SK-N-SH treated with all-trans-retinoic acid at 6 μM for 48 hours (cell line): Measurements from ENCODE around the gene PBX2.

Source experiments
- ARNTL ChIP-seq: fragments of 450-650 bp; formaldehyde crosslinking; IDR thresholded peaks from 2 replicates; pipeline ENCODE4 v1.5.0; 2020; ENCODE audit warnings: low read depth, mild to moderate bottlenecking, moderate library complexity, borderline replicate concordance
- BACH2 ChIP-seq: fragments of 250-450 bp; sonication (Bioruptor Pico); IDR thresholded peaks from 2 replicates; pipeline ENCODE4 v1.9.0; 2021; ENCODE audit warnings: mild to moderate bottlenecking, borderline replicate concordance
- OSR1 ChIP-seq: fragments of 250-450 bp; sonication (Bioruptor Pico); IDR thresholded peaks from 2 replicates; pipeline ENCODE4 v1.8.0; 2022; ENCODE audit warnings: moderate library complexity, mild to moderate bottlenecking, inconsistent platforms
- SNAI2 ChIP-seq: fragments of 250-450 bp; sonication (Bioruptor Pico); IDR thresholded peaks from 2 replicates; pipeline ENCODE4 v1.5.0; 2020; ENCODE audit warnings: mild to moderate bottlenecking, moderate library complexity
- ZFP3 ChIP-seq: fragments of 250-450 bp; sonication (Bioruptor Pico); IDR thresholded peaks from 2 replicates; pipeline ENCODE4 v1.5.0; 2020; ENCODE audit warnings: mild to moderate bottlenecking, moderate library complexity
- ZFP30 ChIP-seq: fragments of 450-650 bp; formaldehyde crosslinking; IDR thresholded peaks from 2 replicates; pipeline ENCODE4 v1.5.0; 2022; ENCODE audit warnings: mild to moderate bottlenecking, moderate library complexity
- ZNF70 ChIP-seq: fragments of 450-650 bp; formaldehyde crosslinking; IDR thresholded peaks from 2 replicates; pipeline ENCODE4 v1.5.0; 2020; ENCODE audit warnings: mild to moderate bottlenecking, moderate library complexity
- TF ChIP-seq, protein P1 (sequence below): fragments of 250-450 bp; sonication (Bioruptor Pico); IDR thresholded peaks from 2 replicates; pipeline ENCODE4 v1.5.1; 2021; ENCODE audit warnings: mild to moderate bottlenecking, moderate library complexity
- TF ChIP-seq, protein P2 (sequence below): fragments of 250-450 bp; sonication (Bioruptor Pico); IDR thresholded peaks from 2 replicates; pipeline ENCODE4 v1.5.1; 2020; ENCODE audit warnings: low read depth, mild to moderate bottlenecking, moderate library complexity
- TF ChIP-seq, protein P3 (sequence below): fragments of 250-450 bp; sonication (Bioruptor Pico); IDR thresholded peaks from 2 replicates; pipeline ENCODE4 v1.5.0; 2020; ENCODE audit warnings: mild to moderate bottlenecking, moderate library complexity
- TF ChIP-seq, protein P4 (sequence below): fragments of 250-450 bp; sonication (Bioruptor Pico); IDR thresholded peaks from 2 replicates; pipeline ENCODE4 v1.8.0; 2020; ENCODE audit warnings: mild to moderate bottlenecking, moderate library complexity, borderline replicate concordance

DNA sequence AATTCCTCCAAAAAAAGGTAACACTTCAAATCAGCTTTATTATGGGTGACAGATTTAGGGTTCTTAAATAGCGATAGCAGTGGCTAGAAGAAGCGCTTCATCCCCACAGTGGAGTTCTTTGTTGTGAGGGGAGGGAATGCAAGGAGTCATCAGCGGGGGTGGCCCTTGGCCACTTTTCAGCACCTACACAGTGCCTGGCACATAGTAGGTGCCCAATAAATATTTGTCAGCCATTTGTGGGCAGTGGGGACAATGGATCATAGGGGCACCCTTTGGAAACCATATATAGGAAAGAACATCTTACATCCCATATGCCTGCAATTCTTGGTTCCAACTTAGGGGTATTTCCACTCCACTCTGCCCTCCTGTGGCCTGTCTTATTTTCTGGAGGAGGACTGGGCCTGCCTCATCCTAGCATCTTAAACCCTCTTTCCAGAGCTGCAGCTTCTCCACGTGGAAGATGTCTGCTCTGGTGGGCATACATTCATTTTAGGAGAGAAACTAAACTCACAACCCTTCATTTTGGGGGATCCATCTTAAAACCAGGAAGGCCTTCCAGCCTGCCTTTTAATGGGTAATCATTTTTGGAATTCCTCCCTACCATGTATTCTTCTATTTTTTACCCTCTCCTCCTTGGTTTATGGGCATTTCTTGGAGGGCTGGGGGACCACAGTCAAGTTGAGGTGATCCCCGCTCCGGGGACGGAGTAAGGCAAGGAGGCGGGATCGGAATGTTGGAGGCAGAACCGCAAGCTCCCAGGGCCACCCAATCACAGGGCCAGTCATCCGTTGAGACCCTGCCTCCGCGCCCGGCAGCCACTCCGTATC lies 5.0 kb upstream of the PBX2 start:
- TF ChIP-seq ZFP30 (CRISPR knock-in tag) (no peak), OSR1 (CRISPR knock-in tag) (no peak), SNAI2 (CRISPR knock-in tag) (no peak), ZFP3 (CRISPR knock-in tag) (no peak), ZNF70 (CRISPR knock-in tag) (no peak), BACH2 (CRISPR knock-in tag) (no peak), ARNTL (CRISPR knock-in tag) (no peak)
- TF ChIP-seq, protein P1, sequence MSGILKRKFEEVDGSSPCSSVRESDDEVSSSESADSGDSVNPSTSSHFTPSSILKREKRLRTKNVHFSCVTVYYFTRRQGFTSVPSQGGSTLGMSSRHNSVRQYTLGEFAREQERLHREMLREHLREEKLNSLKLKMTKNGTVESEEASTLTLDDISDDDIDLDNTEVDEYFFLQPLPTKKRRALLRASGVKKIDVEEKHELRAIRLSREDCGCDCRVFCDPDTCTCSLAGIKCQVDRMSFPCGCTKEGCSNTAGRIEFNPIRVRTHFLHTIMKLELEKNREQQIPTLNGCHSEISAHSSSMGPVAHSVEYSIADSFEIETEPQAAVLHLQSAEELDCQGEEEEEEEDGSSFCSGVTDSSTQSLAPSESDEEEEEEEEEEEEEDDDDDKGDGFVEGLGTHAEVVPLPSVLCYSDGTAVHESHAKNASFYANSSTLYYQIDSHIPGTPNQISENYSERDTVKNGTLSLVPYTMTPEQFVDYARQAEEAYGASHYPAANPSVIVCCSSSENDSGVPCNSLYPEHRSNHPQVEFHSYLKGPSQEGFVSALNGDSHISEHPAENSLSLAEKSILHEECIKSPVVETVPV (CRISPR knock-in tag), result no peak
- TF ChIP-seq, protein P2, sequence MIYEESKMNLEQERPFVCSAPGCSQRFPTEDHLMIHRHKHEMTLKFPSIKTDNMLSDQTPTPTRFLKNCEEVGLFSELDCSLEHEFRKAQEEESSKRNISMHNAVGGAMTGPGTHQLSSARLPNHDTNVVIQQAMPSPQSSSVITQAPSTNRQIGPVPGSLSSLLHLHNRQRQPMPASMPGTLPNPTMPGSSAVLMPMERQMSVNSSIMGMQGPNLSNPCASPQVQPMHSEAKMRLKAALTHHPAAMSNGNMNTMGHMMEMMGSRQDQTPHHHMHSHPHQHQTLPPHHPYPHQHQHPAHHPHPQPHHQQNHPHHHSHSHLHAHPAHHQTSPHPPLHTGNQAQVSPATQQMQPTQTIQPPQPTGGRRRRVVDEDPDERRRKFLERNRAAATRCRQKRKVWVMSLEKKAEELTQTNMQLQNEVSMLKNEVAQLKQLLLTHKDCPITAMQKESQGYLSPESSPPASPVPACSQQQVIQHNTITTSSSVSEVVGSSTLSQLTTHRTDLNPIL (CRISPR knock-in tag), result no peak
- TF ChIP-seq, protein P3, sequence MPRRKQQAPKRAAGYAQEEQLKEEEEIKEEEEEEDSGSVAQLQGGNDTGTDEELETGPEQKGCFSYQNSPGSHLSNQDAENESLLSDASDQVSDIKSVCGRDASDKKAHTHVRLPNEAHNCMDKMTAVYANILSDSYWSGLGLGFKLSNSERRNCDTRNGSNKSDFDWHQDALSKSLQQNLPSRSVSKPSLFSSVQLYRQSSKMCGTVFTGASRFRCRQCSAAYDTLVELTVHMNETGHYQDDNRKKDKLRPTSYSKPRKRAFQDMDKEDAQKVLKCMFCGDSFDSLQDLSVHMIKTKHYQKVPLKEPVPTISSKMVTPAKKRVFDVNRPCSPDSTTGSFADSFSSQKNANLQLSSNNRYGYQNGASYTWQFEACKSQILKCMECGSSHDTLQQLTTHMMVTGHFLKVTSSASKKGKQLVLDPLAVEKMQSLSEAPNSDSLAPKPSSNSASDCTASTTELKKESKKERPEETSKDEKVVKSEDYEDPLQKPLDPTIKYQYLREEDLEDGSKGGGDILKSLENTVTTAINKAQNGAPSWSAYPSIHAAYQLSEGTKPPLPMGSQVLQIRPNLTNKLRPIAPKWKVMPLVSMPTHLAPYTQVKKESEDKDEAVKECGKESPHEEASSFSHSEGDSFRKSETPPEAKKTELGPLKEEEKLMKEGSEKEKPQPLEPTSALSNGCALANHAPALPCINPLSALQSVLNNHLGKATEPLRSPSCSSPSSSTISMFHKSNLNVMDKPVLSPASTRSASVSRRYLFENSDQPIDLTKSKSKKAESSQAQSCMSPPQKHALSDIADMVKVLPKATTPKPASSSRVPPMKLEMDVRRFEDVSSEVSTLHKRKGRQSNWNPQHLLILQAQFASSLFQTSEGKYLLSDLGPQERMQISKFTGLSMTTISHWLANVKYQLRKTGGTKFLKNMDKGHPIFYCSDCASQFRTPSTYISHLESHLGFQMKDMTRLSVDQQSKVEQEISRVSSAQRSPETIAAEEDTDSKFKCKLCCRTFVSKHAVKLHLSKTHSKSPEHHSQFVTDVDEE, result no peak
- TF ChIP-seq, protein P4, sequence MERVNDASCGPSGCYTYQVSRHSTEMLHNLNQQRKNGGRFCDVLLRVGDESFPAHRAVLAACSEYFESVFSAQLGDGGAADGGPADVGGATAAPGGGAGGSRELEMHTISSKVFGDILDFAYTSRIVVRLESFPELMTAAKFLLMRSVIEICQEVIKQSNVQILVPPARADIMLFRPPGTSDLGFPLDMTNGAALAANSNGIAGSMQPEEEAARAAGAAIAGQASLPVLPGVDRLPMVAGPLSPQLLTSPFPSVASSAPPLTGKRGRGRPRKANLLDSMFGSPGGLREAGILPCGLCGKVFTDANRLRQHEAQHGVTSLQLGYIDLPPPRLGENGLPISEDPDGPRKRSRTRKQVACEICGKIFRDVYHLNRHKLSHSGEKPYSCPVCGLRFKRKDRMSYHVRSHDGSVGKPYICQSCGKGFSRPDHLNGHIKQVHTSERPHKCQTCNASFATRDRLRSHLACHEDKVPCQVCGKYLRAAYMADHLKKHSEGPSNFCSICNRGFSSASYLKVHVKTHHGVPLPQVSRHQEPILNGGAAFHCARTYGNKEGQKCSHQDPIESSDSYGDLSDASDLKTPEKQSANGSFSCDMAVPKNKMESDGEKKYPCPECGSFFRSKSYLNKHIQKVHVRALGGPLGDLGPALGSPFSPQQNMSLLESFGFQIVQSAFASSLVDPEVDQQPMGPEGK (CRISPR knock-in tag), result no peak
